HG03457 (cell line): ENCODE data around the gene ZNF319.
"Not testable (repeated sequence)": the region's sequence is repeated elsewhere in the genome, so short reads cannot be mapped to it uniquely, and the experiment has no call there.

ENCODE experiments used
- ATAC-seq: cut with Tn5 transposase; IDR thresholded peaks from one replicate; pipeline ENCODE4 v1.9.1; 2021; ENCODE audit warnings: moderate number of reproducible peaks; ENCODE audit not compliant: unreplicated experiment

Gene ZNF319

GRCh38 chr16:58022601-58023371, 22.3 kb upstream of the ZNF319 start:
- ATAC-seq: no peak

- ATAC-seq: no peak
Observed at GRCh38 chr16:58021661-58022551, 21.4 kb upstream of the ZNF319 start.

GRCh38 chr16:58020628-58021521, 20.4 kb upstream of the ZNF319 start:
- ATAC-seq: no peak

DNA sequence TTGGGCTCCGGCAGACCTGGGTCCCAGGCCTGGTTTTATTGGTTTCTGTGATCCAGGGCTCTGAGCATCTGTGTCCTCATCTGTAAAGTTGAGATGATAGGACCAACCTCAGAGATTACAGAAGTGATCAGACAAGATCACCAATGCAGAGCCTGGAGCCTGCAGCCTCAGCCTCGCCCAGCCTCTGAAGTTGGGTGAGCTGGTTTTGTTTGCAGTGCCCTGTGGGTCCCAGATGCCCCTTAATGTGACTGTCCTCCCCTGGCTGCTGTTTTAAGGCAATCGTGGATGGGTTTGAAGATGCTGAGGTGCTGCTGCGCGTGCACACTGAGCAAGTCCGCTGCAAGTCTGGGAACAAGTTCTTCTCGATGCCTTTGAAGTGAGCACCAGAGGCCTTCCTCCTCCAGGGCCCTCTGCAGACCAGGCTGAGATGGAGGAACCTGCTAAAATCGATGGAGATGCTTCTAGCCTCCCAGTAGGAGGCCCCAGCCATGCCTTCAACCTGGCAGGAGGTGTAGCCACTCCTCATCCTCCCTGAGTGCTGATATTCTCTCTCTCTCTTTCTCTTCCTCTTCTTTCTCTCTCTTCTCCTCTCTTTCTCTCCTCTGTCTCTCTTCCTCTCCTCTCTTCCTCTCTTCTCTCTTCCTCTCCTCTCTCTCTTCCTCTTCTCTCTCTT, 19.5 kb upstream of the ZNF319 start:
- ATAC-seq: no peak

DNA sequence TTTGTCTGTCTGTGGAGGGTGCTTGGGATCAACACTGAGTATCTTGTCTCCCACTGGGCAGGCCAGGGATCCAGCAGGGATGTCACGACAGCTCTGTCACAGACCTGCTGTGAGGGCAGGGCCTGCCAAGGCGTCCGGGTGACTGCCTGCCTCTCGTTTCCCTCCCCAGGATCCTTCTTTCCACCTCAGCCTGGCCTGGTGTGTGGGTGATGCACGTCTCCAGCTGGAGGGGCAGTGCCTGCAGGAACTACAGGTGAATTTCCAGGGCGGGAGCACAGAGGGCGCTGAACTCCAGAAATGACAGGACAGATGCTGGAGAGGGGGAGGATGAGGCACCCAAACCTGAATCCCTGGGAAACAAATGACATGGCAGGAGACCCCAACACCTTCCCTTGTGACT, 18.3 kb upstream of the ZNF319 start:
- ATAC-seq: no peak

DNA sequence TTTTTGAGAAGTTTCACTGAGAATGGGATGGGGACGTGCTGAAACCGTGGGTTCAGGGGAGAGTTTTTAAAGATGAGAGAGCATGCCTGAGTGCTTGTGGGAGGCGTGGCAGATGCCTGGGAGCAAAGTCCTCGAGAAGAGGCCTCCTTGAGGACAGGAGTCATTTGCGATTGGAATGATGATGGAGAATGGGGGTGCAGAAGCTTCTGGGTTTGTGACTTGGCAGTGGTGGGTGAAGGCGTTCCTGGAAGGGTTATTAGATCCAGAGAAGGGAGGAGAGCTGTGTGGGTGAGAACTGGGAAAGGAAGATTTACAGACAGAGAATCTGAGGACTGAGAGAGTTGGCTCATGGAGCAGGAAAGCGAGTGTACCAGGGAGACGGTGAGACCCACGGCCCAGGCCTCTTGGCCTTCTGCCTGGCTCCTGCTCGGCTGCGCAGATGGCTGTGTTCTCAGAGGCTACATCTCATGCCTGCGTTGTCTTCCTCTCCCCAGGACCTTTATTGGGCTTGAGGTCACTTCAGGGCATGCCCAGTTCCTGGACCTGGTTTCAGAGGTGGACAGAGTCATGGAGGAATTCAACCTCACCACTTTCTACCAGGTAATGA, 16.5 kb upstream of the ZNF319 start:
- no peak for ATAC-seq

DNA sequence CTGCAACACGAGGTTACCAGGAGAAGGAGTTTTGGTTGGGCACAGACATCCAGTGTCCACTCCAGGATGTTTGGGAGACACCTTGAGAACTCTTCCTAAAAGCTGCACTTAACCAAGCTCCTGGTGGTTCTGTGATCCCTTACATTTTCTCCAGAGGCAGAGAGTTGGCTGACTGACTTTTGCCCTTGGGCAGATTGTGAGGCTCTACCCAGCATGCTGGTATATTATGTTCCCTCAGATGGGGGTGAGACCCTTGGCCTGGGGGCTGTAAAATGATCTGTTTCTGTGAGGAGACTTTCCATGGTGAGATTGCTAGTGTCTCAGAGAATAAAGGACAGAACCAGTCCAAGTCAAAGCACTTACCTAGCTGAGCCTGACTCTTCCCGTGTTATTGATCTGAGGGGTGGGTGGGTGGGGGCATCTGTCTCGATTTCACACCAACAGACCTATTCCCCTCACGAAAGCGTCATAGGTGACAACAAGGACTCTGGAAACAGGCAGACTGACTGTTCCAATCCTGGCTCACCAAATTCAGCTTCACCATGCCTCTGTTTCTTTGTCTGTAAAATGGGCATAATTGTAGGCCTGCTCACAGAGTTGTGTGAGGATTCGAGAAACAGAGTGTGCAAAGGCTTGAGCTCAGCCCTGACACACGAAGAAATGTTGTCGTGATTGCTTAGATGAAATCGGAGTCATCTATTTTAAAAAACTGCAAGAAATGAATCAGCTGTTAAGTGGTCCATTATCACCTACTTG, 12.9 kb upstream of the ZNF319 start:
- no peak for ATAC-seq

DNA sequence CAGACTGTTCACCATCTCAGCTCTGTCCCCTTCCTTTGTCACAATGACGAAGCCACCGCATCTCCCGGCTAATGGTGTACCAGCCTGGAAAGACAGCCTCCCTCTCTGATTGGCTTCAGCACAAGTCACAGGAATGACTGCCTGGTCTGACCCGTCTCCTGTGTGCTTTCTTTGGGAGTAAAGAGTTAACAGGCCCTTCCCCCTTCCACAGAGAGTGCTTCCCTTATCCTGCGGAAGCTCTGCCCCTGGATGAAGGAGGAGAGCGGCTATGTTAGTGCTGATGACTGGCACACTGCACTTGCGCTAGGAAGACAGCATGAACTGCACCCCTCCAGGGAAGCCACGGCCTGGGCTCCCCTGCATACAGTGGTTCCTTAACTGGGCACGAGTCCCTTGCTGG, 12.0 kb upstream of the ZNF319 start:
- no peak for ATAC-seq

- no peak for ATAC-seq
Observed at GRCh38 chr16:58011652-58012051, 11.2 kb upstream of the ZNF319 start.

DNA sequence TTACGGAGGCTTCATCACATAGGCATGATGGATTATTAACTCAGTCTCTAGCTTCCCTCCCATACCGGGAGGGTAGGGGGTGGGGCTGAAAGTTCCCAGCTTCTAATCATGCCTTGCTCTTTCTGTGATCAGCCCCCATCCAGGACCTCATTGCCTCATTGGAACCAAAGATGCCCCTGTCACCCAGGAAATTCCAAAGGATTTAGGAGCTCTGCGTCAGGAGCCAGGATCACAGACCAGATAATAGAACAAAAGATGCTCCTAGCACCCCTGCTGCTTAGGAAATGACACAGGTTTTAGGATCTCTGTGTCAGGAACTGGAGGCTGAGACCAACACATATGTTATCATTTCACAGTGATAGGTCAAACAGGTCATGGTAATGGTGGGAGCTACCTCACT, 10.4 kb upstream of the ZNF319 start:
- ATAC-seq: no peak

DNA sequence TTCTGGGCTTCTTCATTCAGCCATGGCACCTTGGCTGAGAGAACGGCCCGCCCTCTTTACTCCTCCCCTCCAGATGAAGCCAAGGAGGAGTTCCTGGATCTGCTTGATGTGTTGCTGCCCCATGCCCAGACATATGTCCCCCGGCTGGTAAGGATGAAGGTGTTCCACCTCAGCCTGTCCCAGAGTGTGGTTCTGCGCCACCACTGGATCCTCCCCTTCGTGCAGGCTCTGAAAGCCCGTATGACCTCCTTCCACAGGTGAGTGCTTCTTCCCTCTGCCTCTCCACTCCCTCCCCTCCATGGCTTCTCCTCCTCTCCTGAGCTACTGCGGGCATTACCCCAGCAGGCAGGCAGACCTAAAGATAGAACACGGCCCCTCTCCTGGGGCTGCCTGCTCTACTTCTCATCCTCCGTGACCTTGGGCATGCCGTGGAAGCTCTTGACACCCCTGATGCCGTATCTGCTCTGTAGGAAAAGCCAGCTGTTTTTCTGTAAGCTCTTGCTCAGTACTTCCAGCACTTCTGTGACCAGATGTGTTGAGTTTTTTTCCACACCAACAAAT, 9.5 kb upstream of the ZNF319 start:
- ATAC-seq: no peak

DNA sequence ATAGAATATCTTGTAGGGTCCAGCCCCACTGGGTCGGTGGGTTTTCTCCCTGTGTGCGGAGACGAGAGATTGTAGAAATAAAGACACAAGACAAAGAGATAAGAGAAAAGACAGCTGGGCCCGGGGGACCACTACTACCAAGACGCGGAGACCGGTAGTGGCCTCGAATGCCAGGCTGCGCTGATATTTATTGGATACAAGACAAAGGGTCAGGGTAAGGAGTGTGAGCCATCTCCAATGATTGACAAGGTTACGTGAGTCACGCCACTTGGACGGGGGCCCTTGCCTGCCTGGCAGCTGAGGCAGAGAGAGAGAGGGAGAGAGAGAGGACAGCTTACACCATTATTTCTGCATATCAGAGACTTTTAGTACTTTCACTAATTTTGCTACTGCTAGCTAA, 4.3 kb upstream of the ZNF319 start:
- ATAC-seq: not testable (repeated sequence)

DNA sequence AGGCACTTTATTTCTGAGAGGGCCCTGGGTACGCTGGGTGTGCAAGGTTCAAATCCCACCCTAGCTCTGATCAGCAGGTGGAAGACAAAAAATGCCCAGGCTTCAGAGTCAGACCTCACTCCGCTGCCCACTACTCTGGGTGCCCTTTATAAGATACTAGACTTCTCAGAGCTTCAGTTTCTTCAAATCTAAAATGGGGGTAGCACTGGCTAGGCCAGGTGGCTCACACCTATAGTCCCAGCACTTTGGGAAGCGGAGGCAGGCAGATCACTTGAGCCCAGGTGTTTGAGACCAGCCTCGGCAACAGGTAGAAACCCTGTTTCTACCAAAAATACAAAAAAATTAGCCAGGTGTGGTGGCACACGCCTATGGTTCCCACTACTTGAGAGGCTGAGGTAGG, 2.5 kb upstream of the ZNF319 start:
- no peak for ATAC-seq

DNA sequence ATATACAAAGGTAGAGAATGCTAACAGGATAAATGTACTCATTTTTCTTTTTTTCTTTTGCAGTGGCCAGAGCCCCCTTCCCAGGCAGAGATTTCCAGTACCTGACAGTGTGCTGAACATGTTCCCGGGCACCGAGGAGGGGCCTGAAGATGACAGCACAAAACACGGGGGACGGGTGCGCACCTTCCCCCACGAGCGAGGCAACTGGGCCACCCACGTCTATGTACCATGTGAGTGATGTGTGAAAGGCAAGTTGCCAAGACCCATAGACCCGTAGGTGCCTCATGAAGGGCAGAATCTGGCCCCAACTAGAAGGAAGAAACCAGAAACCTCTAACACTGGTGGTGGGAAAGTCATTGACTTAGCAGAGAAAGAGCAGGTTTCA, 1.9 kb upstream of the ZNF319 start:
- ATAC-seq: no peak

DNA sequence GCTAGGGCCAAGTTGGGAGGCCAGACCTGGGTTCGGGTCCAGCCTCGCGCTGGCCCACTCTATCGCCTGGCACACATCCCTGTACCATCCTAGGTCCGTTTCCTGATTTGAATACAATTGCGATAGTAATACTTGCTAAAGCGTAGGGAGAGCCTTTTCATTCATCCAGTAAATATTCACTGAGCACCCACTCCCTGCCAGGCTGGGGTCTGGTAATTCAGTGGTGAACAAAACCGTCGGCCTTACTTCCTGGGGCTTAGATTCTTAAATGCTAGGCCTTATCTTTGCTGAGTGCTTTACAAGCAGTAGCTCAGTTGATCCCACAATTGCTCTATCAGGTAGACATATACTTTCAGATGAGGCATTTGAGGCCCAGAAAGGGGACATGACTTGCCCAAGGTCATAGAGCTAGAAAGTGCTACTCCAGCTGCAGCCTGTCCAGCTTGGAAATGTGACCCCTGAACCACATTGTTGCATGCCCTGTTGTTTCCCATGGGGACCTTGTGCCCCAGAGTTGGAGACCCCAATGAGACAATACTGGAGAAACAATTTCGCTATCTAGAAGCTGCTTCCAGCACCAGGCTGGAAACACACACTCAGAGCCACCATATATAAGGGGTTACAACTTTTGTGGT, 1.4 kb upstream of the ZNF319 start:
- ATAC-seq: no peak

DNA sequence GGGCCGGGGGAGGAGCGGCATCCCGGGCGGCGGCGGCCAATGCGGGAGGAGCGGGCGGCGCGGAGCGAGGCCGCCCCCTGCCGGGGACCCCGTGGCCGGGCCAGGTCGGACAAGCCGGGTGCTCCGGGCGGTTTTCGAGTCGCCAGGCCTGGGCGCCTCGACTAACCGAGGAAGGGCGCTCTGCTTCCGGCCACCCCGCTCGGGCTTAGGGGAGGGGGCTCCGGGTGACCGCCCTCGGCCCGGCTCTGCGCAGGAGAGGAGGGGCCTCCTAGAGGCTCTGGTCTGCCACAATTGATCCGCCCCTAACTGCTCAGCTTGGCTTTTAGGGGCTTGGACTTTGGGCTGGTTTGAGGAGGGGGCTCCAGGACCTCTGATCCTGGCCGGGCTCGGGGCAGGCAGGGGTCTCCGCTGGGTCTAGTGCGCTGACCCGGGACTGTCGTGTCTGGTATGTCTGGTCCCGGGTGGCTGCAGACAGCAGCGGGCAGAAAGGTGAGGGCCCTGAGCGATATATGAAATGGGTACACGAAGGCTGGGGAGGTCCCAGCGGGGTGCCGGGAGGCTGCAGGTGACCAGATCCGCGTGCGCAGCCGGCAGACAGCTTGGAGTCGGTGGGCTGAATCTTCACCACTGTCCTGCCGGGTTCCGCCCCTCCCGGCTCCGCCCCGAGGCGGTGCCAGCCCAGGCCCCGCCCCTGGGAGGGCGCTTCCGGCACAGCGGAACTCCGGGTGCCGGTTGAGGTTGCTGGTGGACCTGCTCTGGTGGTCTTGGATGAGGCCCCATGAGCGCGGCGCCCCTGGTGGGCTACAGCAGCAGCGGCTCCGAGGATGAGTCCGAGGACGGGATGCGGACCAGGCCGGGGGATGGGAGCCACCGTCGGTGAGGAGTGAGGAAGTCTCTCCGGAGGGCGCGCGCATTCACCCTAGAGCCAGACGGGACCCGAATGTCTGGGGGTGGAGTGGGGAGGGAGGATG, 519 bp upstream of the ZNF319 start, which contains the start of gene USB1:
TSS of gene USB1 (plus strand) at position 702 of the 971 bp plus-strand sequence. CDS start at position 779, 77 bp downstream.
- peak; percentile 62 for ATAC-seq

GRCh38 chr16:57999366-57999970, 1.0 kb downstream of the ZNF319 start:
- no peak for ATAC-seq
